Inferior parietal cortex (tissue), 1 donor: ENCODE measurements around the gene RYR3.
"Not testable (repeated sequence)": the region's sequence is repeated elsewhere in the genome, so short reads cannot be mapped to it uniquely, and the experiment has no call there.

Experiments used
- DNase-seq: peaks from one replicate; pipeline ENCODE4 v3.0.0-alpha.2; 2016; ENCODE audit errors: extremely low spot score

Gene RYR3

DNA sequence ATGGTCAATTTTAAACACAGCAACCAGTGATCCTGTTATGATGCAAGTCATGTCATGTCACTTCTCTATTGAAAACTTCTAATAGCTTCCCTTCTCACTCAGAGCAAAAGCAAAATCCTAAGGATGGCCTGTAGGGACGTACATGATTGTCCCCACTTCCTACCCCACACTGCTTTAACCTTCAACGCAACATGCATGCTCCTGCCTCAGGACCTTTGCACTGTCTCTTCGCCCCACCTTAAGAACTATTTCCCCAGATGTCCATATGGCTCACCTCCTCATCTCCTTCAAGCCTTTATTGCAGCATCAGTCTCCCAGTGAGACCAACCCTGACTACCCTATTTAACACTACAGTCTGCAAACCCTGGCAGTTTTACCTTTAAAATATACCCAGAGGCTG, 443.5 kb downstream of the RYR3 start:
- DNase-seq = no peak

- no peak for DNase-seq
These were observed 446.2 kb downstream of the RYR3 start for GRCh38 chr15:33756961-33757360.

DNA sequence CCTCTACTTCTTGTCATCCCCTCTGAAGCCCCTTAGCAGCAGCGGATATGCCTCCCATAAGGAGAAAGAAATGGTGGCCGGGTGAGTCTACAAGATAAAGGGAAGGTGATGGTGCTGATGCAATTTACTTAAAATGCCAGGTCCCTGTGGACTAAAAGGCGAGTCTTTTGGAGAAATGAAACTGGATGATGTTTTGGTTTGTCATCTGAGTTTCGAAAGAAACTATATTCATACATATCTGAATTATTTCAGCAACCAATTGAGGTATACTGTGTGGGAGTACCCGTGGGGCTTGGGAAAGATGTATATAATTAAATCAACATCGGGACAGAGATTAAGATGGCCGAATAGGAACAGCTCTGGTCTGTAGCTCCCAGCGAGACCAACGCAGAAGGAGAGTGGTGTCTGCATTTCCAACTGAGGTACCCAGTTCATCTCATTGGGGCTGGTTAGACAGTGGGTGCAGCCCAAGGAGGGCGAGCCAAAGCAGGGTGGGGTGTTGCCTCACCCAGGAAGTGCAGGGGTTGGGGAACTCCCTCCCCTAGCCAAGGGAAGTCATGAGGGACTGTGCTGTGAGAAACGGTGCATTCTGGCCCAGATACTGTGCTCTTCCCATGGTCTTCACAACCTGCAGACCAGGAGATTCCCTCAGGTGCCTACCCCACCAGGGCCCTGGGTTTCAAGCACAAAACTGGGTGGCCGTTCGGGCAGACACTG, 446.9 kb downstream of the RYR3 start:
- no peak for DNase-seq

GRCh38 chr15:33766389-33766788, 455.6 kb downstream of the RYR3 start:
- no peak for DNase-seq

DNA sequence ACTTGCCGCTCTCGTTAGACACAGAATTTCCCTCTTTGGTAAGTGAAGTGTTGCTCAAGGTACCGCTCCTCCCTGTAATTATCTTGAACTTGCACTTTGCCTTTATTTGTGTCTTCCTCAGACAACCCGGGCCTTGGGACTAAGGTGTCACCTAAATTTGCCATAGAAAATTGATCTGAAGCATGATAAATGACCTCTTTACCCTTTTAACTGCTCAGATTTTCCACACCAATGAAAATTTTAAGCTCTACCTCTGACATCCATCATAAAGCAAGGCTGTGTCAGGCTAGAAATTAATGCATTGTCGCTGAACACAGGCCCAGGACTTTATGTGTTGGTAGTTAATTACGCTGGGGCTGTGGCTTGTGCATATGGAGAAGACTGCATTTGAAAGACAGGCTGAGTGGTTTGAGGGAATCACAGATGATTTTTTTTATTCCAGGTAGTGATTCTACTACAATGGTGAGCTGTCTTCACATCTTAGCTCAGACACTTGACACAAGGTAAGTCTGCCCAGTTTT, 458.0 kb downstream of the RYR3 start:
- DNase-seq = no peak

- no peak for DNase-seq
These were observed 463.2 kb downstream of the RYR3 start for GRCh38 chr15:33773969-33774368.

GRCh38 chr15:33778852-33779251, 468.1 kb downstream of the RYR3 start:
- no peak for DNase-seq

DNA sequence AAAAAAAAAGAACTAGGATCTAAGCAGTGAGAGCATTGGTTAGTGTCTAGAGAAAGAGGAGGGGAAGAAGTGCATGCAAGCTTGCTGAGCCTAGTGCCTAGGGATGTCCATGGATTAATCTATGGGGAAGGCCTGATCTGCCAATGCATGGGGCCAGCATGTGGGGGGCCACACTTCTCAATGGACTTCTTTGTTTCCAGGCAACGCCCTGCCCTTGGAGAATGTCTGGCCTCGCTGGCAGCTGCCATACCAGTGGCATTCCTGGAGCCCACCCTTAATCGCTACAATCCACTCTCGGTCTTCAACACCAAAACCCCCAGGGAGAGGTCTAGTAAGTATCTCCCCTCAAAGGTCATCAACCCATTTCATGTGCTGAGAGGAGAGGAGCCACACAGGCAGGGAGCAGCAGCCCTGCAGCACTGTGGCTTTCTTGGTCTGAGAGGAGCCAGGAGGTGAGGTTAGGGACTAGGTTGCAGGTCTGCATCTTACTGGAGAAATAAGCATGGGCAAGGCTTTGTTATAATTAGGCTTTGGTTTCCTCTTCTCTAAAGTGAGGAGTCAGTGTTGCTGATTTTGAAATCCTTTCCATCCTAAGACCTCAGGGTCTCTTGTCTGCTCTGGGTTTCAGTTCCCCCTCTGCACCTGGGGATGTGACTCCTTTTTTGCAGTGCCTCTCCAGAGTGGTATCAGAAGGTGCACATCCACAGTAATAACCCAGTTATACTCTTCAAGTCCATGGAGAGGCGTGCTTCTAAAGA, 469.4 kb downstream of the RYR3 start:
- no peak for DNase-seq

- no peak for DNase-seq
These were observed 472.2 kb downstream of the RYR3 start for GRCh38 chr15:33782966-33783365.

GRCh38 chr15:33785366-33785765, 474.6 kb downstream of the RYR3 start:
- no peak for DNase-seq

DNA sequence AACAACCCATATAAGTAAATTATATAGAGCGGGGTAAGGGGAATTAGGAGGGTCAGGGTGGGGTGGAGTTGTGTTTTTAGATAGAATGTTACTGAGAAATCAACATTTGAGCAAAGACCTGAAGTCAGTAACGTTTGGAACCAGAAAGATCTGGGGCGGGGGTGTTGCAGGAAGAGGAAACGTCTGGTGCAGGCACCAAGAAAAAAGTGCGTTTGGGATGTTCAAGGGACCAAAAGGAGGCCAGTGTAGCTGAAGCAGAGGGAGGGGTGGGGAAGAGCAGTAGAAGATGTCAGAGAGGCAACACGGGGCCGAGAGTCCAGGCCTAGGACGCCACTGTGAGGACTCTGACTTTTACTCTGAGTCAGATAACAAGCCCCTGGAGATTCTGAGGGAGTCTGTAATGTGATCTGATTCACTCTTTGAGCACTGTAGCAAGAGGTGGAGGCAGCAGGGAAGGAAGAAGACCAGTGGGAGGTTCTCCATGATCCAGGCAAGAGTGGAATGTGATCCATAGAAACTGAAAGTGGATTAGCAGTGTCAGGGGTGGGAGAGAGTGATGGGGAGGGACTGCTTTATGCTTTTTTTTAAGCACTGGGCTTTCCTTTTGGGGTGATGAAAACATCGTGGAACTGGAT, 478.3 kb downstream of the RYR3 start:
- DNase-seq = no peak

DNA sequence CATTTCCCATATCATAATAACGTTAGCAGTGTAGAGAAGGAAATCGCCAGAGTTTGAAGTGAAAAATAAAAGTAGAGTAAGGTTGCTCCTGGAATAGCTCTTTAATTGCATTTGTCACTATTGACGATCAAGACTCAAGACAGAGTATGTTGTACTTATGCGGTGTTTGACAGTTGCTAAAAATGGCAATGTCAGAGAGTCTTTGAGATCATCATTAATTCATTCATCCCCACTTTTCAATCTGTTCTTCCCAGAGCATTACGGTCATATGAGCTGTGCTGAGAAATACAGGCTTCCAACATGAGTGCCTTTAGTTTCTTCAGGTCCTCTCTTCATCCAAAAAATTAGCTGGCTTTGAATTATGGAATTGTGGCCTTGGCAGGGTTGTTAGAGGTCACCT, 483.7 kb downstream of the RYR3 start:
- no peak for DNase-seq

- no peak for DNase-seq
These were observed 484.3 kb downstream of the RYR3 start for GRCh38 chr15:33795070-33795469.

GRCh38 chr15:33797651-33798050, 486.9 kb downstream of the RYR3 start:
- DNase-seq = no peak

GRCh38 chr15:33801954-33802353, 491.2 kb downstream of the RYR3 start:
- no peak for DNase-seq

DNA sequence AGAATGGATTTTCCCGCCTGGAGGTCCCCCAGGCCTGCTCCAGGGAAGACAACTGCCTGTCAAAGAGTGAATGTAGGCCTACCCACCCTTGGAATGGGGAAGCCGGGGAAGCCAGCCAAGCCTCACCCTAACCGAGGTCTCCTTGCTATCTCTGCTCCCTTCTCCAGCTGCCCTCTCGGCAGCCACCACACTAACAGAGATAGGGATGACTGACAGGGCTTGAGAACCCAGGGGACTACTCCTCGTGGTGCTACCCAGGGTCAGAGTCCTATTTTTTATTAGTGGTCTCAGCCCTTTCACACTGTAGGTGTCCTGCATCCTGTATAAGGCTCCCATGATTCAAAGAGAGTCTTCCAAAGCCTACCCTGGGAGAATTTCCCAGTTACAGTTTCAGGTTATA, 496.9 kb downstream of the RYR3 start:
- DNase-seq = no peak

GRCh38 chr15:33808720-33809457, 498.1 kb downstream of the RYR3 start:
- DNase-seq = no peak

DNA sequence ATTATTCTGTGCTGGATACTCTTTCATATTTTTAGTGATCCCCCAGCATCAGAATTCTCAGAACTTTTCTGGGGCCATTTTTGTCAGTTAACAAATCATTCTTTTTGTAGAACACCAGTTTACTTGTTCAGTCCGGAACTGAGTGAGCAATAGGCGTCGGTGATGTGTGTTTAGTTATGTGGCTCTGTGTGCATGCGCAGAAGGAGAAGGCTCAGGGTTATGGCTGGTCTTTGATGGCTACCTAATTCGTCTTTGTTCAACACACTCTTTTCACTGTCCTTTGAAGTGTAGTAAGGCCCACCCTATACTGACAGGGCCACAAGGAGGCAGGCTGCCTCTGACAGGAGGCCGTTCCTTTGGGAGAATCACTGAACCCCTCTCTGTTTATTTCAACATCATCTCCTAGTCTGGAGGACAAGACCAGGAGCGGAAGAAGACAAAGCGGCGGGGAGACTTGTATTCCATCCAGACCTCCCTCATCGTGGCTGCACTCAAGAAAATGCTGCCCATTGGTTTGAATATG, 499.4 kb downstream of the RYR3 start:
- DNase-seq = no peak

- DNase-seq = no peak
These were observed 500.0 kb downstream of the RYR3 start for GRCh38 chr15:33810806-33811205.

GRCh38 chr15:33813891-33814290, 503.1 kb downstream of the RYR3 start:
- no peak for DNase-seq

DNA sequence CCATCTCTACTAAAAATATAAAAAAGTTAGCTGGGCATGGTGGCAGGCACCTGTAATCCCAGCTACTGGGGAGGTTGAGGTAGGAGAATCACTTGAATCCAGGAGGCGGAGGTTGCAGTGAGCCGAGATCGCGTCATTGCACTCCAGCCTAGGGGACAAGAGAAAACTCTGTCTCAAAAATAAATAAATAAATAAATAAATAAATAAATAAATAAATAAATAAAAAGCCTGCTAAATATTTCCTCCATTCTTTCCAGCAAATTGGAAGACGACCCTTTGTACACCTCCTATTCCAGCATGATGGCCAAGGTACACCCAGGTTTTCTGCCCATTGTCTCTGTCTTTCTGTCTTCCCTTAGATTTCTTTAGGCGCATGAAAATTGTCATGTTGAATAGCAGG, 508.7 kb downstream of the RYR3 start:
- not testable (repeated sequence) for DNase-seq

DNA sequence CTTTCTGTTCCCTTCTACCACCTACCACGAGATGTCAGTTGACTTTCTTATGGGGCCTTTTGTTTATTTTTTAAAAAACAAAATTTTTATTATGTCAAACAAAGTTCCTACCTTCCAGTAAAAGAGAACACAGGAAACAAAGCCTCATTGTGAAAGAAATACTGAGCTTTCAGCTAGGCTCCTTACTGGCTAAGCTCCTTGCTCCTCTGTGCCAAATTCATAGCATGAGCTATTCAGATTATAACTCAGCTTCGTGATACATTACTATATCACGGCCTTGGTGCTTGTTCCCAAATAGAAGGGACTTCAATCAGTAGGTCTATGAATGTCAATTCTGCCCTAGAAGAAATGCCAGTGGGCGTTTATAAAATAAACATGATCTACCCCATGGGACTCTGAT, 511.7 kb downstream of the RYR3 start:
- DNase-seq = no peak
